Fibroblast of lung (primary cell): Measurements from ENCODE around the gene TMEM135.

Source experiments
- CTCF ChIP-seq, 2 donors: IDR thresholded peaks in 1 of 2; conservative IDR thresholded peaks in 1 of 2; 1 replicate in 1 of 2; 2 replicates in 1 of 2; pipeline ENCODE4 v1.5.1; 2011 to 2012; ENCODE audit warnings: low read length in 2 of 2, control low read depth in 1 of 2, inconsistent platforms in 1 of 2, low read depth in 1 of 2, mild to moderate bottlenecking in 1 of 2
- EZH2 ChIP-seq: IDR thresholded peaks from 2 replicates; pipeline ENCODE4 v1.5.1; 2012; ENCODE audit warnings: low read length, control low read depth, mild to moderate bottlenecking; ENCODE audit errors: missing control alignments

- TF ChIP-seq CTCF (conservative IDR thresholded peaks at IDR 0.05 in 1 of 2, IDR thresholded peaks at IDR 0.05 in 1 of 2; ENCODE audit: low read depth in 1 of 2, low read length in 2 of 2) = no peak
- no peak for TF ChIP-seq EZH2
These were observed 103.6 kb downstream of the TMEM135 start for GRCh38 chr11:87141322-87141721.
